Hippocampal formation (tissue), 2 donors: Measurements from ENCODE around the gene SLC22A17.
A peak's percentile ranks its signal among the peaks of the same experiment; 100 is the strongest.
"Not testable (repeated sequence)": the region's sequence is repeated elsewhere in the genome, so short reads cannot be mapped to it uniquely, and the experiment has no call there.

Experiments used
- DNase-seq, 2 donors: peaks; one replicate each; lab custom pipeline; 2025; lab: John Stamatoyannopoulos, UW

SLC22A17 gene

GRCh38 chr14:23352506-23353432 is at the start of gene SLC22A17:
SLC22A17 (minus strand) TSS chr14:23352887.
- DNase-seq = peak; percentile 84 to 93

- DNase-seq = no peak
Measured at GRCh38 chr14:23401291-23401690, 48.6 kb upstream of the SLC22A17 start.

GRCh38 chr14:23400496-23401149 is 47.9 kb upstream of the SLC22A17 start:
- not testable (repeated sequence) for DNase-seq

- no peak for DNase-seq
Measured at GRCh38 chr14:23399591-23399990, 46.9 kb upstream of the SLC22A17 start.

GRCh38 chr14:23399136-23399535 is 46.4 kb upstream of the SLC22A17 start:
- no peak for DNase-seq

- DNase-seq = no peak
Measured at GRCh38 chr14:23398348-23398747, 45.7 kb upstream of the SLC22A17 start.

GRCh38 chr14:23396781-23397407 is 44.2 kb upstream of the SLC22A17 start:
- DNase-seq = no peak

GRCh38 chr14:23396126-23396525 is 43.4 kb upstream of the SLC22A17 start:
- no peak for DNase-seq

GRCh38 chr14:23392613-23393012 is 39.9 kb upstream of the SLC22A17 start:
- DNase-seq = no peak

- DNase-seq = not testable (repeated sequence)
Measured at GRCh38 chr14:23389871-23390270, 37.2 kb upstream of the SLC22A17 start.

- no peak for DNase-seq
Measured at GRCh38 chr14:23389396-23389795, 36.7 kb upstream of the SLC22A17 start.

GRCh38 chr14:23388996-23389395 is 36.3 kb upstream of the SLC22A17 start:
- no peak for DNase-seq

- DNase-seq = no peak
Measured at GRCh38 chr14:23387916-23388882, 35.5 kb upstream of the SLC22A17 start.

- no peak for DNase-seq
Measured at GRCh38 chr14:23386999-23387398, 34.3 kb upstream of the SLC22A17 start.

GRCh38 chr14:23386266-23386657 is 33.6 kb upstream of the SLC22A17 start:
- DNase-seq = not testable (repeated sequence)

GRCh38 chr14:23385642-23386265 is 33.1 kb upstream of the SLC22A17 start:
- no peak for DNase-seq

GRCh38 chr14:23385244-23385641 is 32.6 kb upstream of the SLC22A17 start:
- DNase-seq = no peak

GRCh38 chr14:23384364-23385080 is 31.8 kb upstream of the SLC22A17 start:
- DNase-seq = no peak

- DNase-seq = no peak
Measured at GRCh38 chr14:23382731-23383440, 30.2 kb upstream of the SLC22A17 start.

GRCh38 chr14:23382276-23382675 is 29.6 kb upstream of the SLC22A17 start:
- no peak for DNase-seq
